Esophagus muscularis mucosa (tissue), 4 donors: ENCODE measurements around the gene NTF4. TPM values are rescaled to one million over a fixed set of nuclear protein-coding genes. Genes with fewer than 3 reads are reported as not detected.

Experiments
- DNase-seq: peaks from one replicate; pipeline ENCODE4 v3.0.0-alpha.2; 2017; ENCODE audit errors: extremely low spot score
- H3K27ac ChIP-seq, 4 donors: fragments of 200-600 bp; sonication (generic); replicated peaks in 1 of 4; 1 replicate in 3 of 4; 2 replicates in 1 of 4; pipeline ENCODE4 v1.5.1; 2016 to 2019; ENCODE audit warnings: mild to moderate bottlenecking in 1 of 4
- H3K27me3 ChIP-seq, 4 donors: fragments of 200-600 bp; sonication (generic); one replicate each; pipeline versions ENCODE4 v1.5.1 to v1.6.0; 2016 to 2019
- H3K36me3 ChIP-seq, 4 donors: fragments of 200-600 bp; sonication (generic); one replicate each; pipeline ENCODE4 v1.5.1; 2016 to 2019
- H3K4me1 ChIP-seq, 4 donors: fragments of 200-600 bp; sonication (generic); one replicate each; pipeline ENCODE4 v1.5.1; 2016 to 2019
- H3K4me3 ChIP-seq, 4 donors: fragments of 200-600 bp; sonication (generic); 1 replicate in 2 of 4; 2 replicates in 2 of 4; pipeline ENCODE4 v1.5.1; 2016 to 2019; ENCODE audit warnings: mild to moderate bottlenecking in 4 of 4, moderate library complexity in 1 of 4
- H3K9me3 ChIP-seq, 4 donors: fragments of 200-600 bp; sonication (generic); 1 replicate in 3 of 4; 2 replicates in 1 of 4; pipeline ENCODE4 v1.5.1; 2016 to 2019
- CTCF ChIP-seq, 3 experiments: fragments of 200-600 bp in 2 of 3; fragments of 450-650 bp in 1 of 3; sonication (generic) in 2 of 3; IDR thresholded peaks; one replicate each; pipeline ENCODE4 v1.5.1; 2017 to 2019; ENCODE audit warnings: antibody characterized with exemption in 3 of 3, mild to moderate bottlenecking in 2 of 3, moderate library complexity in 1 of 3
- EP300 ChIP-seq: sonication (generic); formaldehyde crosslinking; IDR thresholded peaks from one replicate; pipeline ENCODE4 v1.6.1; 2017; ENCODE audit warnings: antibody characterized with exemption
- POLR2A ChIP-seq: fragments of 450-650 bp; IDR thresholded peaks from one replicate; pipeline ENCODE4 v1.6.1; 2017; ENCODE audit warnings: antibody characterized with exemption, moderate library complexity, mild to moderate bottlenecking, low read depth
- POLR2AphosphoS5 ChIP-seq, 2 donors: sonication (generic); formaldehyde crosslinking; IDR thresholded peaks; one replicate each; pipeline ENCODE4 v1.6.1; 2017; ENCODE audit warnings: antibody characterized with exemption in 2 of 2
- WGBS: methylation state at CpG from one replicate; pipeline ENCODE4 v1.1.5; 2018; 5-methylcytosine and 5-hydroxymethylcytosine counted together
- intact Hi-C: fragments of 100-400 bp; cut with DNase I; formaldehyde crosslinking; loops from one replicate; pipeline ENCODE4 v1.15.1; 2023
- total RNA-seq, 4 donors: library from RNA; depleted of rRNA; stranded (reverse); fragments of >200 nt; gene quantifications; one replicate each; pipeline versions ENCODE4 v1.1.0 to v1.2.1, GENCODE V29; 2016

The NTF4 gene
- total RNA-seq, 4 donors from 2014 or later, result not detected

- WGBS, result 78% methylated on average over 8 of the region's 8 CpGs
- Histone ChIP-seq H3K4me1 (peaks cover 19 to 40% (median 21%) of the 10 kb centered on the region in 4 donors), H3K27me3 (no peaks in the 10 kb centered on the region), H3K4me3 (no peak overlapping the region), H3K27ac (no peak overlapping the region), H3K9me3 (no peaks in the 10 kb centered on the region), H3K36me3 (peaks cover 40 to 46% (median 45%) of the 10 kb centered on the region in 4 donors)
- TF ChIP-seq EP300 (no peak), POLR2AphosphoS5 (IDR thresholded peaks at IDR 0.05) (no peak), CTCF (IDR thresholded peaks at IDR 0.05) (no peak), POLR2A (no peak)
- intact Hi-C loops, result loop anchor here (5.0 kb wide), 1 partner anchor 38 kb away; no protein-coding TSS in a partner anchor
- DNase-seq, result no peak
Measured at GRCh38 chr19:49109569-49110233, 45.1 kb upstream of the NTF4 start.

GRCh38 chr19:49109051-49109450, 44.4 kb upstream of the NTF4 start:
- 70% methylated on average over 5 of the region's 5 CpGs for WGBS
- no peaks in the 10 kb centered on the region for H3K9me3 ChIP-seq
- H3K4me3 ChIP-seq, result no peak overlapping the region
- no peaks in the 10 kb centered on the region for H3K27me3 ChIP-seq
- H3K4me1 ChIP-seq, result peaks cover 18 to 33% (median 20%) of the 10 kb centered on the region in 4 donors
- TF ChIP-seq POLR2A (no peak), POLR2AphosphoS5 (IDR thresholded peaks at IDR 0.05) (no peak), CTCF (IDR thresholded peaks at IDR 0.05) (no peak)
- intact Hi-C loops, result no loop called here
- no peak for DNase-seq
- peaks cover 47 to 52% (median 52%) of the 10 kb centered on the region in 4 donors for H3K36me3 ChIP-seq
- no peak overlapping the region for H3K27ac ChIP-seq

- Histone ChIP-seq H3K4me3 (no peak overlapping the region), H3K4me1 (peaks cover 10 to 22% (median 14%) of the 10 kb centered on the region in 4 donors), H3K27ac (no peak overlapping the region), H3K27me3 (no peaks in the 10 kb centered on the region), H3K9me3 (no peaks in the 10 kb centered on the region), H3K36me3 (peaks cover 57 to 64% (median 64%) of the 10 kb centered on the region in 4 donors)
- no peak for DNase-seq
- WGBS, result 93% methylated on average over 92 of the region's 93 CpGs
- no peak for TF ChIP-seq POLR2A
- TF ChIP-seq EP300, result no peak
- no peak for TF ChIP-seq CTCF (IDR thresholded peaks at IDR 0.05)
- no peak for TF ChIP-seq POLR2AphosphoS5 (IDR thresholded peaks at IDR 0.05)
- intact Hi-C loops, result no loop called here
Measured at GRCh38 chr19:49107625-49108459, 43.2 kb upstream of the NTF4 start.

GRCh38 chr19:49106648-49107135, 42.1 kb upstream of the NTF4 start:
- intact Hi-C loops, result no loop called here
- DNase-seq, result no peak
- H3K36me3 ChIP-seq, result peaks cover 68 to 76% (median 75%) of the 10 kb centered on the region in 4 donors

More at GRCh38 chr19:49106648-49107135, 42.1 kb upstream of the NTF4 start:
- H3K4me3 ChIP-seq, result no peak overlapping the region
- H3K27ac ChIP-seq, result no peak overlapping the region
- peak; percentile 66 to 83 (median 68) for TF ChIP-seq CTCF (IDR thresholded peaks at IDR 0.05)
- TF ChIP-seq POLR2A, result no peak
- H3K9me3 ChIP-seq, result no peaks in the 10 kb centered on the region
- 62% methylated on average over 12 of the region's 12 CpGs for WGBS
- H3K4me1 ChIP-seq, result peaks cover 10 to 22% (median 14%) of the 10 kb centered on the region in 4 donors
- no peaks in the 10 kb centered on the region for H3K27me3 ChIP-seq
